ENCODE results near the gene SLC7A14. TPM values are rescaled to one million over a fixed set of nuclear protein-coding genes. Genes with fewer than 3 reads are reported as not detected.
A peak's percentile ranks its signal among the peaks of the same experiment; 100 is the strongest.

Gene SLC7A14
- total RNA-seq, 1 experiment from 2014 or later = not detected

DNA sequence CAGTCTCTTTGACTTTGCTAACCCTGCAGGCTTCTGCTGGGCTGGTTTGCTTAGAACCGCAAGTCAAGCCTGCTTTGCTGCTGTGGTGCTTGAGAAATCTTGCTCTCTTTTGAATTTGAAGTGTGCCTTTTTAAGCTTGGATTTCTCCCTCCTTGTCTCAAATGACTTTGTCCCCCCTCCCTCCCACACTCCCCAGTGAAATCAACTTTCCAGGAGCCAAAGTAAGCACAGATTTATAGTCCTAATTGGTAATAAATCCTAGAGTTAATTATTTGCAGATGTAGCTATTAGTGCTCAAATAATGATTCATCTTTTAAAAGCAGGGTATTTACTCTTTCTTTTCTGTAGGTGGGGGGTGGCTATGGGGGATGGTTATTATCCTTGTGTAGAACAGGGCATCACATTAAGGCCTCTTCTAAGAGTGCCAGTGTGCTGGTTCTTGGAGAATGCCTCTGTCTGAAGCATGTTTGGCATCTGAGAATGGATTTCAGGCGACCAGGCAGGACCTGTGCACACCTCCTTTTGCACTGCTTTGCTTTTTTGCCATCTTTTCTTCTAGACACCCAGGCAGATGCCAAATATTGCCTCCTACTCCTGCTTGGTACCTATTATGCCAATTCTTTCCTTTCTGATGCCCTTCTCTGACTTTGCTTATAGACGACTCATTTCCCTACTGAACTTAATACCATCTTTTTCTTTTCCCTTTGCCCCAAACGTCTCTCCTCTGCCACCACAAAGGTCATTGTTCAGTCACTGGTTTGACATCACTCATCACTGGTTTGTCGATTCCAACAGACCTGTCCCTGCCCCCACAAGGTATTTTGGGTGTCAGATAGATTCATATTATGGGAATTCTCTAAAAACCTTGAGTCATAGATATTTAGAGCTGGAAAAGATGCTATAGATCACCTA, 116.5 kb downstream of the SLC7A14 start:
- Histone ChIP-seq H3K36me3 (ENCODE audit: low read depth, low read length) (no peaks in the 10 kb centered on the region), H3K79me2 (ENCODE audit: low read length) (no peaks in the 10 kb centered on the region), H3K27me3 (ENCODE audit: low read length) (no peaks in the 10 kb centered on the region), H3K4me1 (ENCODE audit: insufficient read depth, low read length) (peaks cover 56% of the 10 kb centered on the region), H3K9ac (ENCODE audit: low read length) (no peak overlapping the region), H3K27ac (ENCODE audit: low read length) (peak overlapping the region; percentile 21), H3K4me3 (ENCODE audit: low read length) (no peak overlapping the region; the same call in 1 of the 2 replicates), H3K9me3 (ENCODE audit: low read length) (no peaks in the 10 kb centered on the region), H3F3A (ENCODE audit: low read length, unreplicated experiment) (no peaks in the 10 kb centered on the region), H4K20me1 (ENCODE audit: low read length) (no peaks in the 10 kb centered on the region), H3K4me2 (ENCODE audit: low read length) (peak overlapping the region; percentile 60), H2AFZ (ENCODE audit: low read length) (0 out of 2 replicates have a peak overlapping the region, but pooled peaks have one; percentile 10), H3K9me2 (replicated peaks; ENCODE audit: low read length) (no peaks in the 10 kb centered on the region)
- ChIA-PET CTCF (interaction anchor here (0.6 to 1.0 kb wide), 5 partner anchors 55 to 494 kb away, joined by 3 to 14 read pairs (median 4); no protein-coding TSS in a partner anchor), POLR2A (ENCODE audit: unreplicated experiment) (interaction anchor here (0.6 to 0.7 kb wide), 6 partner anchors 12 to 1672 kb away, joined by 4 to 25 read pairs (median 6); no protein-coding TSS in a partner anchor)
- TF ChIP-seq, protein P1, sequence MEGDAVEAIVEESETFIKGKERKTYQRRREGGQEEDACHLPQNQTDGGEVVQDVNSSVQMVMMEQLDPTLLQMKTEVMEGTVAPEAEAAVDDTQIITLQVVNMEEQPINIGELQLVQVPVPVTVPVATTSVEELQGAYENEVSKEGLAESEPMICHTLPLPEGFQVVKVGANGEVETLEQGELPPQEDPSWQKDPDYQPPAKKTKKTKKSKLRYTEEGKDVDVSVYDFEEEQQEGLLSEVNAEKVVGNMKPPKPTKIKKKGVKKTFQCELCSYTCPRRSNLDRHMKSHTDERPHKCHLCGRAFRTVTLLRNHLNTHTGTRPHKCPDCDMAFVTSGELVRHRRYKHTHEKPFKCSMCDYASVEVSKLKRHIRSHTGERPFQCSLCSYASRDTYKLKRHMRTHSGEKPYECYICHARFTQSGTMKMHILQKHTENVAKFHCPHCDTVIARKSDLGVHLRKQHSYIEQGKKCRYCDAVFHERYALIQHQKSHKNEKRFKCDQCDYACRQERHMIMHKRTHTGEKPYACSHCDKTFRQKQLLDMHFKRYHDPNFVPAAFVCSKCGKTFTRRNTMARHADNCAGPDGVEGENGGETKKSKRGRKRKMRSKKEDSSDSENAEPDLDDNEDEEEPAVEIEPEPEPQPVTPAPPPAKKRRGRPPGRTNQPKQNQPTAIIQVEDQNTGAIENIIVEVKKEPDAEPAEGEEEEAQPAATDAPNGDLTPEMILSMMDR (conservative IDR thresholded peaks at IDR 0.05; ENCODE audit: low read depth, low read length) = no peak
- TF ChIP-seq EZH2phosphoT487 (IDR thresholded peaks at IDR 0.05; ENCODE audit: borderline replicate concordance, low read length) (no peak), EZH2 (IDR thresholded peaks at IDR 0.05; ENCODE audit: low read length, unreplicated experiment) (no peak)
- intact Hi-C loops (cut with micrococcal nuclease) = loop anchor here (2.0 to 5.0 kb wide), 2 partner anchors 55 to 273 kb away; no protein-coding TSS in a partner anchor
- DNase-seq (peak; percentile 68), ATAC-seq (peak; percentile 72)
- no TSS peak for BruUV-seq (replicated peaks)

DNA sequence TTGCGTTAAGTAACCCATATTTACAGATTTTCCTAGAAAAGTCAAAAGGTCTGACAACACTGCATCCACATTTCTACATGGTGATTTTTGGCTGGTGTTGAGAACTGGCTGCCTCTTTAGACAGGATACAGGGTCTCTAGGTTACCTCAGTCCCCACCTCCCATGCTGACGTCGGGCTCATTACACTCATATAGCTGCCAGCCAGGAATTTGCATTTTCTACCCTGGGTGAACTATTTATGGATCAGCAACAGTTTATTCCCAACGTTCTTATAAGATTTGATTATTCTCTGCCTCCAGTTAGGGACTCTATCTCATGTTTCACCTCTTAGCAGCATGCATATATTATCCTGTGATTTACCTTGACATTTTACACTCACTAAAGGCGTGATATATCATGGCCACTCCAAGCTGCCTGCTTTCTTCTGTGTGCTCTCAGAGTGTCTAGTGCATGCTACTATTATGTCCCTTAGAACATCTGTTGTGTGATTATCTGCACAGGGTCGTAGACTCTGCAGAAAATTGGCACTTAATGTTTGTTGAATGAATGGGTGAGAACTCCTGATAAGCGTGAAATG, 118.2 kb downstream of the SLC7A14 start:
- Histone ChIP-seq H3K27ac (ENCODE audit: low read length) (no peak overlapping the region), H2AFZ (ENCODE audit: low read length) (no peak overlapping the region), H3K4me2 (ENCODE audit: low read length) (no peak overlapping the region), H3K79me2 (ENCODE audit: low read length) (no peaks in the 10 kb centered on the region), H3F3A (ENCODE audit: low read length, unreplicated experiment) (no peaks in the 10 kb centered on the region), H3K36me3 (ENCODE audit: low read depth, low read length) (no peaks in the 10 kb centered on the region), H3K9me2 (replicated peaks; ENCODE audit: low read length) (no peaks in the 10 kb centered on the region), H3K27me3 (ENCODE audit: low read length) (no peaks in the 10 kb centered on the region), H3K4me1 (ENCODE audit: insufficient read depth, low read length) (peaks cover 56% of the 10 kb centered on the region), H3K4me3 (ENCODE audit: low read length) (no peak overlapping the region), H3K9ac (ENCODE audit: low read length) (no peak overlapping the region), H3K9me3 (ENCODE audit: low read length) (no peaks in the 10 kb centered on the region), H4K20me1 (ENCODE audit: low read length) (no peaks in the 10 kb centered on the region)
- no TSS peak for BruUV-seq (replicated peaks)
- POLR2A ChIA-PET (ENCODE audit: unreplicated experiment) = no interaction called here
- no peak for ATAC-seq
- no peak for TF ChIP-seq EZH2phosphoT487 (IDR thresholded peaks at IDR 0.05; ENCODE audit: borderline replicate concordance, low read length)
- TF ChIP-seq, protein P1 (conservative IDR thresholded peaks at IDR 0.05; ENCODE audit: low read depth, low read length) = no peak
- TF ChIP-seq EZH2 (IDR thresholded peaks at IDR 0.05; ENCODE audit: low read length, unreplicated experiment) = no peak
- CTCF ChIA-PET = no interaction called here
- intact Hi-C loops (cut with micrococcal nuclease) = loop anchor here (2.0 to 5.0 kb wide), 3 partner anchors 53 to 343 kb away; no protein-coding TSS in a partner anchor
- DNase-seq = no peak

All from PC-3 (cell line).